Posterior vena cava (tissue), 2 donors: ENCODE results near the gene TUBGCP6. TPM values are rescaled to one million over a fixed set of nuclear protein-coding genes. Genes with fewer than 3 reads are reported as not detected.
A peak's percentile ranks its signal among the peaks of the same experiment; 100 is the strongest.

Experiments used
- DNase-seq: peaks from one replicate; pipeline ENCODE4 v3.0.0-alpha.2; 2020; ENCODE audit warnings: low spot score
- intact Hi-C, 2 donors: fragments of 100-400 bp; cut with DNase I; formaldehyde crosslinking; loops; one replicate each; pipeline versions ENCODE4 v1.14.1 to v1.14.2; 2022 to 2023
- total RNA-seq, 2 donors: library from RNA; stranded (reverse); fragmentation: NEBNext Ultra II Directional; extraction: Animal tissue kit (Norgen Biotek cat#: 25700); gene quantifications; one replicate each; pipeline ENCODE4 v1.2.1, GENCODE V29; 2021
- donor health status: DM: yes; HTN: yes; CAD: no.
- donor health status: DM: yes; HTN: yes; CAD: no.

The TUBGCP6 gene
- total RNA-seq, 2 donors from 2014 or later, result 20.6 to 23.4 TPM

DNA sequence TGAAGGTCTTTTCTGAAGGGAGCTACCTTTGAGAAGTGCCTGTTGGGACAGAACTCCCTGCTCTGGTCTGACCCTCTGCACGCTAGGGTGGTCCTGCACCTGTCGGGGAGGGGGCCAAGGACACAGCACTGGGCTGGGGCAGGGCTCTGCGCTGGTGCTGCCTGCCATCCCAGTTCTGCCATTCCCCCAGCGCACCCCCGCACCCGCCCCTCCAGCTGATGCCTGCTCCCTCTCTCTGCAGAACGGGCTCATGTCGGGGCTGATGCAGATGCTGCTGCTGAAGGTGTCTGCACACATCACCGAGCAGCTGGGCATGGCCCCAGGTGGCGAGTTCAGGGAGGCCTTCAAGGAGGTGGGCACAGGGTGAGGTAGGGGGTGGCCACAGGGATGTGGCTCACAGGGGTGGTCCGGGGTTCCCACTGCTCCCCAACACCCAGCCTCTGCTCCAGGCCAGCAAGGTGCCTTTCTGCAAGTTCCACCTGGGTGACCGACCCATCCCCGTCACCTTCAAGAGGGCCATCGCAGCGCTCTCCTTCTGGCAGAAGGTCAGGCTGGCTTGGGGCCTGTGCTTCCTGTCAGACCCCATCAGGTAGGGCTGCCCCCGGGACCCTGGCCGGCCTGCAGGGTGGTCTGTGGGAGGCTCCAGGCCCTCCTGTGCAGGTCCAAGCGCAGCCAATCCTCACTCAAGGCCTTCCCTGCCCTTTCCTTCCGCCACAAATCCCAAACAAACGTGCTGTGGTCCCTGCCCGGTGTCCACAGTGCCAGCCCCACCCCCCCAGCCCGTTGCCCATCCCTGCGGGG, 47.6 kb downstream of the TUBGCP6 start:
- intact Hi-C loops, result no loop called here
- DNase-seq, result no peak

DNA sequence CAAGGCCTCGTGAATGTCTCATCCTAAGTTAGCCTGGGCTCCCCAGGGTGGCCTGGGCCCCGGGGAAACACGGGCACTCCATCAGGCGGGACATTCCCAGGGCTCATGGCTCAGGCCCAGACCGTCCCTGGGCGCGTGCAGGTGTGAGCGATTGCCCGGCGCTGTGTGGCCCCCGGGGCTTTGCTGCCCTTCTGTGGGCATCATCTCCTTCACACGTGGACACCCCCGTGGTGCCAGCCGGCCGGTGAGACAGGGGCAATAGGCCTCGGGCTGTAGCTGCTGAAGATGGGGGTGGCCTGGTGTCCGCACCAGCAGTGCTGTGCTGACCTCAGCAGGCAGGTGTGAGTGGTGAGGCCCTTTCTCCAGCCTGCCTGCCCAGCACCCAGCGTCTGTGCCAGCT, 48.6 kb downstream of the TUBGCP6 start:
- DNase-seq, result no peak
- intact Hi-C loops, result no loop called here

DNA sequence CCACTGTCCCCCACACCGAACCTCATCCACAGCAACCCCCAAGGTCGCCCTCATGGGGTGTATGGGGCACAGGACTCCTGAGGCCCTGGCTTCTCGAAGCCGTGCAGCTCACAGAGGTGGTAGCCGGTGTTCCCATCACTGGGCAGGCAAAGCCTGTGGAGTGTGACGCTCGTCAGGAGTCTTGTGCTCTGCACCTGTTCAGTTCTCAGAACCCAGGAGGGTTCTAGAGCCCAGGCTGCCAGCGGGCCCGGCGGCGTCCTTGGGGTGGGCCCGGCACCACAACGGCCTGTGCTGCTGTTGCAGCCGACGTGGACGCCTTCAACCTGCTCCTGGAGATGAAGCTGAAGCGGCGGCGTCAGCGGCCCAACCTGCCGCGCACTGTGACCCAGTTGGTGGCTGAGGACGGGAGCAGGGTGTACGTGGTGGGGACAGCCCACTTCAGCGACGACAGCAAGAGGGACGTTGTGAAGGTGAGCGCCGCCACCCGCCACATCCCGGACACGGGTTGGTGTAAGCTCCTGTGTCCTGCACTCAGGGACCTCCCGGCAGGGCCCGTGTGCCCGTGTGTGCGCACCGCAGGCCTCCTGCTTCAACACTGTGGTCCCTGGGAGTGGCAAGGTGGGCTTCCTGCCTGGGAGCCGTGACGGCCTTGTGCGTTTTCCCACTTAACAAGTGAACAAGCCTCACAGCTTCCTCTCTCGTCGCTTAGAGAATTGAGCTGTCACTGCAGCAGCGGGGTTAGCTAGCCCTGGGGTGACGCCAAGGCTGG, 50.6 kb downstream of the TUBGCP6 start:
- intact Hi-C loops, result no loop called here
- DNase-seq, result no peak

DNA sequence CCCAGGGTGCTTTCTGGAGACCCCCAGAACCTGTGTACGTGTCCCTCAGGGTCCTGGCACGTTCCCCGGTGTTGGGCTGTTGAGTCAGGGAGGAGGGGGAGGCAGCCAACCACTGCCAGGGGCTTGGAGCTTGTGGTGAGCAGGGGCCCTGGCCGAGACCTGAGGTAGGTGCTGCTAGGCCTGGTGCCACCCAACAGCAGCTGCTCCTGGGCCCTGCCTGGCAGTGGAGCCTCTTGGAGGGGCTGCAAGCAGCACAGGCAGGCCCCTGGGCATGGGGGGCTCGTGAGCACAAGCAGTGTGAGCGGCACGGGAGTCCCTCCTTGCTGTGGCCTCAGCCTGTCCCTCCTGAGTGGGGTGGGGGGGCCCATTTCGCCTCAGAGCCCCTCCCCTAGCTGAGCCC, 51.2 kb downstream of the TUBGCP6 start:
- no peak for DNase-seq
- intact Hi-C loops, result no loop called here

DNA sequence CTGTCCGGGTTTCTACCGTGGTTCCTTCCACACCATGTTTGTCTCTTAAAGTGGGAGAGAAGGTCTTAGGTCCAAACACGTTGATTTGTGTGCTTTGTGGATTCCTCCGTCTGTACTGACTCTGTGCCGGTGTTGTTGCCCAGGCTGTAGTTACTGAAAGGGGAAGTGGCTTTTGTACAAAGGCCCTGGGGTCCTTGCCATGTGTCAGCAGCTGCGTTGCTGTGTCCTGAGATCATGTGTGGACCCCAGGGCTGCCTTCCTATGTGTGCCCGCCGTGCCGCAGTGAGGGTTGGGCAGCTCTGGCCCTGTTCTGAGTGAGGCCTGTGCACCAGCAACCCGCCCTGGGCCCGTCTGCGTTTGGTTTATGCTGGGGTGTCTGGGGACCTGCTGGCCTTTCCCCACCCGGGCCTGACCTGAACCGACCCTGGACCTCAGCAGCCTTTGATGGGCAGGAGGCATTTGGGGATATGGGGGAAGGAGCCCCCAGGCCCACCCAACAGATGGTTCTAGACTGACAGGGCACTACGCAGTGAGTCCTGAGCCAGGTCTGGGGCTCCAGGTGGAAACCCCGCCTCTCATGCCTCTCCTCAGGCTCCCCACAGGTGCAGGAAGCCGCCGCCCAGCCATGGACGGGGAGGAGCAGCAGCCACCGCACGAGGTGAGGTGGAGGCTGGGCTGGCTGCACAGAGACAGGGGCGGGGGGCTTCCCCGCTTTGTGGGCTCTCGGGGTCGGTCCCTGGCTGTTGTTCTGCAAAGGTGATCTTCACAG, 52.2 kb downstream of the TUBGCP6 start:
- intact Hi-C loops, result no loop called here
- no peak for DNase-seq

DNA sequence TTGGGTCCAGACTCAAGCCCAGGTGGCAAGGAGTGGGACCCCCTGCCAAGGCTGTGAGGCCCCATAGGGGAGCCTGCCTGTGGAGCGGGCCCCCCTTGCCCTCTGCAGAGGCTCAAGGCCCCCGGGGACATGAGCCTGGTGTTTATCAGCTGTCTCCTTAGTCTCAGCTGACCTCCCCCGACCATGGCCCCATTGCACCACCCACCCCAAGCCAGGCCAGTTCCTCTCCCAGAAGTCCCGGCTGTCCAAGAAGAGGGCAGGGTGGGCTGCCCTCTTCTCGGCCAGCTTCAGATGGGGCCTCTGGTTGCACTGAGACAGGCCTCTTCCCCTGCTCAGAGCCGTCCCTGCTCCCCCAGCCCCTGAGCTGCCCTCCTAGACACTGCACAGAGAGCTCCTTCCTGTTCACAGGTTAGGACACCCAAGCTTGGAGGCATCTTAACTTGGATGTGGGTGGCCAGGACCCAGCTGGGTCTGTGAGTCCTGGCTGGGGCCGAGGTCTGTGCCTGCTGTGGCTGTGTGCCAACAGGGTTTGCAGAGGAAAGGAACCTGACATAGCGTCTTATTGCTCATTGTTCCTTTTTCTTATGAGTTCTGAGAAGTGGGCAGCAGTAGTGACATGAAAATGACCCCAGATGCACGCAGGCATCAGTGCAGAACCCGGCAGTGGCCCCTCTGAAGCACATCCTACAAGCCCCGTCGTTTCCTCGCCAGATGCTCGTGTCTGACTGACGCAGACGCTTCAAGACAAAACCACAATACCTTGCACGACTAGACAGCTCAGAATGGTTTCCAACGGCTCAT, 53.7 kb downstream of the TUBGCP6 start:
- no peak for DNase-seq
- intact Hi-C loops, result no loop called here

DNA sequence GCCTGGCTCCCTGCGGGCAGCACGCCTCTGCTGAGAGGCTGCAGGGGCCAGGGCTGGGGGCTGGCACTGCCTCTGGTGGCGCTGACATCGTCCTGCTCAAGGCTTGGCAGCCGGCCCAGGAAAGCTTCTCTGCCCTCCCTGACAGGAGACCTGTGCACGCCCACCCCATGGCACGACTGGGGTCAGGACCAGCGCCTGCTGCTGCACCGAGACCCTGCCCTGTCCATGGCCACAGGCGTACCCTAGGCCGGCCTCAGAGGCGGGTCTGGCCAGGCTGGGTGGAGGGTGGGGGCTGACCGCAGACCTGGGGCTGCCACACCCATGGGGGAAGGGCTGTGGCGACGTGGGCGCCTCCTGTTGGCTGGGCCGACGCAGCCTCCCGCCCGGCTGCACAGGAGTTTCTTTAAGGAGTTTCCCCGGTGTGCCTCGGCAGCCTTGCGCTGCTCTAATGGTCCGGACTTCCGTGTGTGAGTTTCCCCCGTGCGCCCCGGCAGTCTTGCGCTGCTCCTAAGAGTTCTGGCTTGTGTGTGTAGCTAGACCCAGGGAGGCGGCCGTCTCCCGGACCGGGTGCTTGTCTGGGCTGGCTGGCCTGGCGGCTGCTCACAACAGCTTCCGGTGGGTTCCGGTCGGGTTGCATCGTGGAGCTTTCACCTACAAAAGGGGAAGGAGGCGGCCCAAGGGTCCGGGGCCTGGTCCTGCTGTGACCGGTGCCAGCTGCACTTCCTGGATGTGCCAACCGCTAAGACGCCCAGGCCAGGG, 54.5 kb downstream of the TUBGCP6 start:
- intact Hi-C loops, result no loop called here
- peak; percentile 95 for DNase-seq

DNA sequence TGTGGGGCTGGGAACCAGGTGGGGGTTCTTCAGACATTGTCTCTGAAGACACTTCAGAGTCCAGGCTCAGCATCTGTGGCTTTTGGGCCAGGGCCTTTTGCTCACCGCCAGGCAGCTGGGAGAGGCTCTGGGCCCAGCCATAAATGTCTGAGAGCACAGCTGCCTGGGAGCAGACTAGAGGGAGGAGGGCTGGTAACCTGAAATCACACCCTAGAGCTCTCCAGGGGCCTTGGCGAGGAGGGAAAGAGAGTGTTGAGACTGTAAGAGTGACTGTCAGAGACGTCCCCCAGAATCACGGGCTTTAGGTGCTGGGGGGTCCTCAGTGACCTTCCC, 55.0 kb downstream of the TUBGCP6 start:
- DNase-seq, result no peak
- intact Hi-C loops, result no loop called here

DNA sequence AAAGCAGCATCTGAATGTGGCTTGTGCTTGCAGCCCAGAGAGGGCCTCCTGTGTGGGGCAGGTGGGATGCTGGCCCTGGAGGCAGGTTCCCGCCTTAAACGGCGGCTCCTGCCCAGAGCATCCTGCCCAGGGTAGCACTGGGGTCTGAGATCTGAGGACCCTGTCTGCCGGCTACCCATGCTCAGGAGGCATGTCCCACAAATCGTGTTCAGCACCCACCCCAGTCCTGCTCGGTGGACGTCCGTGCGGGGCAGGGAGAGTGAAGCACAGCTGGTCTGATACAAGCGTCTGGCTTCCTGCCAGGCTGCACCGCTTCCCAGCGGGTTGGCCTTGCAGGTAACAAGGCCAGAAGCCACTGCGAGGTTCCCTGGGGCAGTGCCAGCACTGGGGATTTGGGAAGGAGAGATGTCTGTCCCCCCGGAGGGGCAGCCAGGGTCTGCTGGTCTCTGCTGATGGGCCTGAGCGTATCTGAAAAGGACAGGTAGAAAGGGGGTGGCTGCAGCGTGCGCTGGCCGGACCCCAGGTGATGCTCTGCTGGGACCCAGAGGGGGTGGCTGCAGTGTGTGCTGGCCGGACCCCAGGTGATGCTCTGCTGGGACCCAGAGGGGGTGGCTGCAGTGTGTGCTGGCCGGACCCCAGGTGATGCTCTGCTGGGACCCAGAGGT, 55.5 kb downstream of the TUBGCP6 start:
- intact Hi-C loops, result no loop called here
- no peak for DNase-seq

DNA sequence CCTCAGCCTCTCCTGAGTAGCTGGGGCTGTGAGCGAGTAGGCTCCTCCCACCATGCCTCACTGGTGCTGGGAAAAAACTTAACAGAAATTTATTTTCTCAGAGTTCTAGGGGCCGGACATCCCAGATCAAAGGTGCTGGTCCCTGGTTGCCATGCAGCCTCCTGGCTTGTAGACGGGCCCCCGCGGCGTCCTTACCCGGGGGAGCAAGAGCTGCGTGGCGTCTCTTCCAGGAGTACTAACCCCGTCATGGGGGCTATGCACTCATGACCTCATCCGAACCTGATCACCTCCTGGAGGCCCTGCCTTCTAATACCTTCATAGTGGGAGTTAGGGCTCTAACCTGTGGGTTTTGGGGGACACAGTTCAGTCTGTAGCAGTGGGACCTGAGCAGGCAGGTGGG, 56.5 kb downstream of the TUBGCP6 start:
- intact Hi-C loops, result no loop called here
- no peak for DNase-seq

DNA sequence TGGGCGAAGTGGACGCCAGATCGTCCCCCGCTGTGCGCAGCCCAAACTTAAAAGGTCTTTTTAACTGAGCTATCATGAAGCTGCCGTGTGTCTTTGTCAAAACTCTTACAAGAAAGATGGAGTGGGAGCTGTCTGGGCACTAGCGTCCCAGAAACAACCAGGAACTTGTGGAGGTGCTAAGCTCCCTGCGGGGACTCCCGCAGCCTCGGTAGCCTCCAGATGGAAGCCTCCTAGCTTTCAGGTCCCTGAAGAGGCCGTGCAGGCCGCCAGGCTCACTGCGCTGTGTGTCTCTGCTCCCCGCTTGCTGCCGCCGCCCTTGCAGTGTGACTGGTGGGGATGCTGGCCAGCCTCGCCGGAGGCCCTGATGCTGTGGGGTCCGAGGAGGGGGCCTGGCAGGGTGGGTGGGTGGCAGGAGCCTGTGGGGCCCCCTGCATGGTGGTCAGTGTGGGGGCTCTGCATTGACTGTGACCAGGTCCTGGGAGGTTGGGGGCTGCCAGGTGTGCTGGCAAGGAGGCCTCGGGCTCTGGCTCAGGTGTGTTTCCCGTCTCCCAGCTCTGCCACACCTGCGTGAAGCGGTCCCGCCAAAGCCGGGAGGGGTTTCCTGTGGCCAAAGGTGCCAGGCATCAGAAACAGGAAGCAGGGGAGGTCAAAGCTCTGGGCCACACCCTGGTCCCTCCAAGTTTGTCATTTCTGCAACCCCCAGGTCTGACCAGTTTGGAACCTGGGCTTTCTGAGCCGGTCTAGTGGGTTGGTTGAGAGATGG, 57.9 kb downstream of the TUBGCP6 start:
- intact Hi-C loops, result no loop called here
- DNase-seq, result no peak

DNA sequence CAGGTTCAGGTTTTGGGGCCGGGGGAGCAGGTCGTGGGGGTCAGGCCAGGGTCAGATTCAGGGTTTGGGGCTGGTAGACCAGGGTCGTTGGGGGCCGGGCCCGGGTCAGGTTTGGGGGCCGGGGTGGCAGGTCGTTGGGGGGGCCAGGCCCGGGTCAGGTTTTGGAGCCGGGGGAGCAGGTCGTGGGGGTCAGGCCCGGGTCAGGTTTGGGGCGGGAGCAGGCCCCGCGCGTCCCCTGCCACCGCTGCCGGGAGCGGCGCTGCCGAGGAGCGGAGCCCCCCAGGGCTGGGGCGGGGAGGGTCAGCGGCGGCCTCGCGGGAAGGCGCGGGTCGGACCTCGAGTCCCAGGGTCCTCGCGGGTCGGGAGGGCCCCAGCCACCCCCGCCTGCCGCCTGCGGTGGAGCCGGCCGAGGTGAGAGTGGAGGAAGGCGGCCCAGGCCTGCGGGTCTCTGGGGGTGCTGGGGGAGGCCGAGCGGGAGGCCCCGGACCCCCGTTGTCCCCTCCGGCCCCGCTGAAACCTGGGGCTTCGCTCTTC, 58.6 kb downstream of the TUBGCP6 start:
- intact Hi-C loops, result no loop called here
- DNase-seq, result no peak

DNA sequence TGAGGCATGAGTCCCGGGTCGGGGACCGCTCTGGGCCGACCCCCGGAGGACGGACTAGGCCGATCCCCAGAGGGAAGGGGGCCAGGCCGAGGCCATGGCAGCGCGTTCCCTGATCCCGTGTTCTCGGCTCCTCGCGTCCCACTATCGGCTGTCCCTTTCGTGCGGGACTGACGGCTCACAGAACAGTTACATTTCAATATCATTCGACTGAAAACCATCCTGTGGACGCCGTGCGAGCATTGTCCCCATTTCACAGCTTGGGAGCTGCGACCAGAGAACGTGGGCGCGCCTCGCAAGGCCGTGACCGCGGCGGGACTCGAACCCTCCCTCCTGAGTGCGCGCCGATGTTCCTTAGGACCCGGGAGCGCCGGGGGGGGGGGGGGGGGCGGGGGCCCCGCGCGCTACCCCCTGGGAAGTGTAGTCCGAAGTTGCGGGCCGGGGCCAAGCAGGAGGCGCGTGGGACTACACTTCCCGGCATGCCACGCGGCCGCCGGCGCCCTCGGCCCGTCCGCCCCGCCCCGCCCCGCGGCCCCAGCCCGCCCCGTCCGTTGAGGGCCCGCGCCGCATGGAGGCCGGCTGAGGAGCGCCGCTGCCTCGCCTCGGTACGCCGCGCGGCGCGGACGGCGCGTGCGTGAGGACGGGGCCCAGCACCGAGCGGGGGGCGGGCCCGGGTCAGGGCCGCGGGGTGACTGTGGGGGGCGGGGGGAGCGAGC, 59.3 kb downstream of the TUBGCP6 start, which contains the start of gene TRABD:
Gene TRABD, plus strand, starts transcription at position 539 of the 713 bp plus-strand sequence. CDS start 7,148 bp downstream, outside the sequence.
- intact Hi-C loops, result no loop called here
- DNase-seq, result peak; percentile 97

DNA sequence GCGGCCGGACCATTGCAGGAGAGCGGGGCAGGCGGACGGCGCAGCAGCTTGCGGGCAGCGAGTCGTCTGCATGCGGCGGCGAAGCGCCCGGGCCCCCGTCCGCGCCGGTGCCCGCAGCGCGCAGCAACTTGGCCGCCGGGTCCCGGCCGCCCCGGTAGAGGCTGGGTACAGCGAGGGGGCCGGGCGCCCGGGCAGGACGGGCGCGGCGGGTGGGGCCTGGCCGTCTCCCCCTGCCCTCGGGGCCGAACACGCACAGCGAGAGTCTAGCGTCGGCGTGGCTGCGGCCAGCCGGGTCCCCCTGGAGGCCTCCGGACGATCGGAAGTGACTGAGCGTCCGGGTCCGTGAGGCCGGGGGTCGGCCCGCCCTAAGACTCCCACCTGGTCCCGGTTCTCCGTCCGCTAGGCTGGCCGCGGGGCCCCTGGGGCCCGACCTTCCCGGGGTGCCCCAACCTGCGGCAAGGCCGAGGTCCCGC, 59.9 kb downstream of the TUBGCP6 start:
- no peak for DNase-seq
- intact Hi-C loops, result no loop called here

DNA sequence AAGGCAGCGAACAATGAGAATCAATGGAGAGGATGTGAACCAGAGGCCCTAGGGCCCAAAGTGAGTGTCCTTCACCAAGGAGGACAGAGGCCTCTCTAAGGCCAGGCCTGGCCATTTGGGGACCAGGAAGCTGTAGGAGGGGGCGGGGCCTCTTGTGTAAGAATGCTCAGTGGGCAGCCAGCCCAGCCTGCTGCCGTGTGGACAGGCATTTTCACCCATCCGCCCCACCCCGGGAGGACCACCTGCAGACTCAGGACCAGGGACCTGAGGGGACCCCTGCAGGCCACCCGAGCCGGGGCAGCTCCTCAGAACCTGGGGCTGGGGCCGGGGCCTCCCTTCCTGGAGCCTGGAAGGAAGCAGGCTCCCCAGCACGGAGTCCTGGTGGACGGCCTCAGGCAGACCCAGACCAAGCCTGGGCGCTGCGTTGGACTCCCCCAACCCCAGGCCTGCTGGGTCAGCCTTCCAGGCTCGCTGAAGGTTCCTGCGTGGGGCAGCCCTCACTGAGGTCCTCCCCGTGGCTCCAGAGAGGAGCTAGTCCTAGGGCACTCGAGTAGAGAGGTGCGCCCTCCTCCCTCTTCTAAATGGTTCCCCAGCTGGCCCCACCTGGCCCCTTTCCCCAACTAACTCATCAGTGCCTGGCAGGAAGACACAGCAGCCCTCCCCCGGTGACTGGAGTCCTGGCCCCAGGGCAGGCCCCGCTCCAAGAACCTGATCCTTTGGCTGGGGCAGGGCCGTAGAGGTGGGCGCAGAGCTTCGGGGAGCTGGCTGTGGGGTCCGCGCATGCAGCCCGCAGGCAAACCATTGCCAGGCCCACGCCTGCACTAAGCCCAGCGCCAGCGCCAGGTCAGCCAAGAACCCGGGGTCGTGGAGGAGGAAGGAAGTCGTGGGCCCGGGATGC, 60.6 kb downstream of the TUBGCP6 start:
- intact Hi-C loops, result no loop called here

More for the DNA sequence above, 60.6 kb downstream of the TUBGCP6 start:
- DNase-seq, result no peak
